SK-N-SH treated with all-trans-retinoic acid at 6 μM for 48 hours (cell line): ENCODE data around the gene NINL.

Source experiments
- ATAC-seq: fragments of 200-7000 bp; cut with Tn5 transposase; 3 replicates; pipeline ENCODE4 v1.9.1; 2020; ENCODE audit warnings: mild to moderate bottlenecking, moderate library complexity
- ARNTL ChIP-seq: fragments of 450-650 bp; formaldehyde crosslinking; IDR thresholded peaks from 2 replicates; pipeline ENCODE4 v1.5.0; 2020; ENCODE audit warnings: low read depth, mild to moderate bottlenecking, moderate library complexity, borderline replicate concordance
- BACH2 ChIP-seq: fragments of 250-450 bp; sonication (Bioruptor Pico); IDR thresholded peaks from 2 replicates; pipeline ENCODE4 v1.9.0; 2021; ENCODE audit warnings: mild to moderate bottlenecking, borderline replicate concordance
- CSDC2 ChIP-seq: fragments of 250-450 bp; sonication (Bioruptor Pico); IDR thresholded peaks from 2 replicates; pipeline ENCODE4 v1.5.0; 2020; ENCODE audit warnings: mild to moderate bottlenecking, moderate library complexity
- ESRRG ChIP-seq: fragments of 250-450 bp; sonication (Bioruptor Pico); IDR thresholded peaks from 2 replicates; pipeline ENCODE4 v1.6.1; 2021; ENCODE audit warnings: mild to moderate bottlenecking
- ISL1 ChIP-seq: fragments of 250-450 bp; sonication (Bioruptor Pico); IDR thresholded peaks from 2 replicates; pipeline ENCODE4 v2.1.2; 2022; ENCODE audit warnings: mild to moderate bottlenecking, moderate library complexity
- OSR1 ChIP-seq: fragments of 250-450 bp; sonication (Bioruptor Pico); IDR thresholded peaks from 2 replicates; pipeline ENCODE4 v1.8.0; 2022; ENCODE audit warnings: moderate library complexity, mild to moderate bottlenecking, inconsistent platforms
- PPARA ChIP-seq: fragments of 250-450 bp; sonication (Bioruptor Pico); IDR thresholded peaks from 2 replicates; pipeline ENCODE4 v1.5.0; 2020; ENCODE audit warnings: mild to moderate bottlenecking, borderline replicate concordance
- RARB ChIP-seq: fragments of 250-450 bp; sonication (Bioruptor Pico); IDR thresholded peaks from 2 replicates; pipeline ENCODE4 v1.8.0; 2021; ENCODE audit warnings: mild to moderate bottlenecking, moderate library complexity
- SNAI2 ChIP-seq: fragments of 250-450 bp; sonication (Bioruptor Pico); IDR thresholded peaks from 2 replicates; pipeline ENCODE4 v1.5.0; 2020; ENCODE audit warnings: mild to moderate bottlenecking, moderate library complexity
- TCF4 ChIP-seq: fragments of 250-450 bp; sonication (Bioruptor Pico); IDR thresholded peaks from 2 replicates; pipeline ENCODE4 v1.8.0; 2021; ENCODE audit warnings: mild to moderate bottlenecking, moderate library complexity, borderline replicate concordance
- ZC3H10 ChIP-seq: fragments of 250-450 bp; sonication (Bioruptor Pico); IDR thresholded peaks from 2 replicates; pipeline ENCODE4 v1.5.1; 2021; ENCODE audit warnings: mild to moderate bottlenecking, moderate library complexity
- ZFP3 ChIP-seq: fragments of 250-450 bp; sonication (Bioruptor Pico); IDR thresholded peaks from 2 replicates; pipeline ENCODE4 v1.5.0; 2020; ENCODE audit warnings: mild to moderate bottlenecking, moderate library complexity
- ZFP30 ChIP-seq: fragments of 450-650 bp; formaldehyde crosslinking; IDR thresholded peaks from 2 replicates; pipeline ENCODE4 v1.5.0; 2022; ENCODE audit warnings: mild to moderate bottlenecking, moderate library complexity
- ZNF565 ChIP-seq: fragments of 450-650 bp; formaldehyde crosslinking; conservative IDR thresholded peaks from 2 replicates; pipeline ENCODE4 v1.5.0; 2020; ENCODE audit warnings: low read depth, mild to moderate bottlenecking, moderate library complexity
- ZNF70 ChIP-seq: fragments of 450-650 bp; formaldehyde crosslinking; IDR thresholded peaks from 2 replicates; pipeline ENCODE4 v1.5.0; 2020; ENCODE audit warnings: mild to moderate bottlenecking, moderate library complexity
- ZNF8 ChIP-seq: fragments of 450-650 bp; formaldehyde crosslinking; IDR thresholded peaks from 2 replicates; pipeline ENCODE4 v1.5.0; 2020; ENCODE audit warnings: mild to moderate bottlenecking, moderate library complexity
- TF ChIP-seq, protein P1 (sequence below): fragments of 250-450 bp; sonication (Bioruptor Pico); IDR thresholded peaks from 2 replicates; pipeline ENCODE4 v1.5.1; 2021; ENCODE audit warnings: mild to moderate bottlenecking, moderate library complexity
- TF ChIP-seq, protein P2 (sequence below): fragments of 250-450 bp; sonication (Bioruptor Pico); IDR thresholded peaks from 2 replicates; pipeline ENCODE4 v1.5.0; 2020; ENCODE audit warnings: mild to moderate bottlenecking, moderate library complexity
- TF ChIP-seq, protein P3 (sequence below): fragments of 250-450 bp; sonication (Bioruptor Pico); IDR thresholded peaks from 2 replicates; pipeline ENCODE4 v1.8.0; 2021; ENCODE audit warnings: low read depth, mild to moderate bottlenecking, moderate library complexity, borderline replicate concordance
- TF ChIP-seq, protein P4 (sequence below): fragments of 250-450 bp; sonication (Bioruptor Pico); IDR thresholded peaks from 2 replicates; pipeline ENCODE4 v1.5.1; 2020; ENCODE audit warnings: low read depth, mild to moderate bottlenecking, moderate library complexity

Gene NINL

DNA sequence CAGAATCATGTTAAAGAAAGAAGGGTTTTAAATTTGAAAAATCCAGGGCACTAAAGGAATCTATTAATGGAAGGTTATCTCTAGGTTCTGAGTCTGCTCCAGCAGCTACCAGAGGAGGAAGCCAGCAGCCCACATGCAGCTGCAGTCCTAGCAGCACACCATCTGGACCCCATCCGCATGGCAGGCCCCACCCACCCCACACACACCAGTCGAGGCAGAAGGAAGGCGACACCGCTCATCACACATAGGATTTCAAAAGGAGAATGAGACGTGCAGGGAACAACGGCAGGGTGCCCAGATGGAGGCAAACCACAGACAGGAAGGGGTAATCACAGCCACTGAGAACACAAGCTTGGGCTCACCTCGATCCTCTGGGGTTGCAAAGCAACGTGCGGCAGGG lies 99.0 kb downstream of the NINL start:
- no peak for TF ChIP-seq RARB (CRISPR knock-in tag)
- TF ChIP-seq ZFP3: no peak
- TF ChIP-seq PPARA (CRISPR knock-in tag): no peak
- no peak for TF ChIP-seq ZNF70
- no peak for TF ChIP-seq SNAI2
- TF ChIP-seq, protein P1, sequence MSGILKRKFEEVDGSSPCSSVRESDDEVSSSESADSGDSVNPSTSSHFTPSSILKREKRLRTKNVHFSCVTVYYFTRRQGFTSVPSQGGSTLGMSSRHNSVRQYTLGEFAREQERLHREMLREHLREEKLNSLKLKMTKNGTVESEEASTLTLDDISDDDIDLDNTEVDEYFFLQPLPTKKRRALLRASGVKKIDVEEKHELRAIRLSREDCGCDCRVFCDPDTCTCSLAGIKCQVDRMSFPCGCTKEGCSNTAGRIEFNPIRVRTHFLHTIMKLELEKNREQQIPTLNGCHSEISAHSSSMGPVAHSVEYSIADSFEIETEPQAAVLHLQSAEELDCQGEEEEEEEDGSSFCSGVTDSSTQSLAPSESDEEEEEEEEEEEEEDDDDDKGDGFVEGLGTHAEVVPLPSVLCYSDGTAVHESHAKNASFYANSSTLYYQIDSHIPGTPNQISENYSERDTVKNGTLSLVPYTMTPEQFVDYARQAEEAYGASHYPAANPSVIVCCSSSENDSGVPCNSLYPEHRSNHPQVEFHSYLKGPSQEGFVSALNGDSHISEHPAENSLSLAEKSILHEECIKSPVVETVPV: no peak
- no peak for TF ChIP-seq OSR1 (CRISPR knock-in tag)
- no peak for TF ChIP-seq ZNF8 (CRISPR knock-in tag)
- TF ChIP-seq ZNF565: no peak
- TF ChIP-seq, protein P2, sequence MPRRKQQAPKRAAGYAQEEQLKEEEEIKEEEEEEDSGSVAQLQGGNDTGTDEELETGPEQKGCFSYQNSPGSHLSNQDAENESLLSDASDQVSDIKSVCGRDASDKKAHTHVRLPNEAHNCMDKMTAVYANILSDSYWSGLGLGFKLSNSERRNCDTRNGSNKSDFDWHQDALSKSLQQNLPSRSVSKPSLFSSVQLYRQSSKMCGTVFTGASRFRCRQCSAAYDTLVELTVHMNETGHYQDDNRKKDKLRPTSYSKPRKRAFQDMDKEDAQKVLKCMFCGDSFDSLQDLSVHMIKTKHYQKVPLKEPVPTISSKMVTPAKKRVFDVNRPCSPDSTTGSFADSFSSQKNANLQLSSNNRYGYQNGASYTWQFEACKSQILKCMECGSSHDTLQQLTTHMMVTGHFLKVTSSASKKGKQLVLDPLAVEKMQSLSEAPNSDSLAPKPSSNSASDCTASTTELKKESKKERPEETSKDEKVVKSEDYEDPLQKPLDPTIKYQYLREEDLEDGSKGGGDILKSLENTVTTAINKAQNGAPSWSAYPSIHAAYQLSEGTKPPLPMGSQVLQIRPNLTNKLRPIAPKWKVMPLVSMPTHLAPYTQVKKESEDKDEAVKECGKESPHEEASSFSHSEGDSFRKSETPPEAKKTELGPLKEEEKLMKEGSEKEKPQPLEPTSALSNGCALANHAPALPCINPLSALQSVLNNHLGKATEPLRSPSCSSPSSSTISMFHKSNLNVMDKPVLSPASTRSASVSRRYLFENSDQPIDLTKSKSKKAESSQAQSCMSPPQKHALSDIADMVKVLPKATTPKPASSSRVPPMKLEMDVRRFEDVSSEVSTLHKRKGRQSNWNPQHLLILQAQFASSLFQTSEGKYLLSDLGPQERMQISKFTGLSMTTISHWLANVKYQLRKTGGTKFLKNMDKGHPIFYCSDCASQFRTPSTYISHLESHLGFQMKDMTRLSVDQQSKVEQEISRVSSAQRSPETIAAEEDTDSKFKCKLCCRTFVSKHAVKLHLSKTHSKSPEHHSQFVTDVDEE: no peak
- no peak for TF ChIP-seq ESRRG (CRISPR knock-in tag)
- TF ChIP-seq BACH2 (CRISPR knock-in tag): no peak
- TF ChIP-seq ISL1: no peak
- no peak for TF ChIP-seq ARNTL (CRISPR knock-in tag)
- TF ChIP-seq TCF4 (CRISPR knock-in tag): no peak
- no peak for TF ChIP-seq ZC3H10 (CRISPR knock-in tag)
- ATAC-seq: no peak

DNA sequence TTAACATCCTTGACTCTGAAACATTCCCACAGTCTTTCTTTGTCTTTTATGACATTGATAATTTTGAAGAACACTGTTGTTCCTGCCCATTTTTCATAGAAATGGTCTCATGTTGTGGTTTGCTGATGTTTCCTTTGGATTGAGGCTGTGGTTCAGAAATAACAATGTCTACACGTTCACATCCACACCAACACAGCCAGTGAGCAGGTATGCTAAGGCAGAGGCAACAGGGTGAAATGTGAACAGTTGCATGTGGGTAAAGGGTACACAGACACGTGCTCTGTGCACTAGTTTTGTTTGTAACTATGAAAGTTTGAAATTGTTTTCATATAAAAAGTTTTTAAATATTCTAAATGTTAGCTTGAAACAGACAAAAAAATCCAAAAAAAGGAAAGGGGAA lies 99.5 kb downstream of the NINL start:
- TF ChIP-seq, protein P1: no peak
- TF ChIP-seq, protein P3, sequence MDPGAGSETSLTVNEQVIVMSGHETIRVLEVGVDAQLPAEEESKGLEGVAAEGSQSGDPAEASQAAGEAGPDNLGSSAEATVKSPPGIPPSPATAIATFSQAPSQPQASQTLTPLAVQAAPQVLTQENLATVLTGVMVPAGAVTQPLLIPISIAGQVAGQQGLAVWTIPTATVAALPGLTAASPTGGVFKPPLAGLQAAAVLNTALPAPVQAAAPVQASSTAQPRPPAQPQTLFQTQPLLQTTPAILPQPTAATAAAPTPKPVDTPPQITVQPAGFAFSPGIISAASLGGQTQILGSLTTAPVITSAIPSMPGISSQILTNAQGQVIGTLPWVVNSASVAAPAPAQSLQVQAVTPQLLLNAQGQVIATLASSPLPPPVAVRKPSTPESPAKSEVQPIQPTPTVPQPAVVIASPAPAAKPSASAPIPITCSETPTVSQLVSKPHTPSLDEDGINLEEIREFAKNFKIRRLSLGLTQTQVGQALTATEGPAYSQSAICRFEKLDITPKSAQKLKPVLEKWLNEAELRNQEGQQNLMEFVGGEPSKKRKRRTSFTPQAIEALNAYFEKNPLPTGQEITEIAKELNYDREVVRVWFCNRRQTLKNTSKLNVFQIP (CRISPR knock-in tag): no peak
- TF ChIP-seq, protein P4, sequence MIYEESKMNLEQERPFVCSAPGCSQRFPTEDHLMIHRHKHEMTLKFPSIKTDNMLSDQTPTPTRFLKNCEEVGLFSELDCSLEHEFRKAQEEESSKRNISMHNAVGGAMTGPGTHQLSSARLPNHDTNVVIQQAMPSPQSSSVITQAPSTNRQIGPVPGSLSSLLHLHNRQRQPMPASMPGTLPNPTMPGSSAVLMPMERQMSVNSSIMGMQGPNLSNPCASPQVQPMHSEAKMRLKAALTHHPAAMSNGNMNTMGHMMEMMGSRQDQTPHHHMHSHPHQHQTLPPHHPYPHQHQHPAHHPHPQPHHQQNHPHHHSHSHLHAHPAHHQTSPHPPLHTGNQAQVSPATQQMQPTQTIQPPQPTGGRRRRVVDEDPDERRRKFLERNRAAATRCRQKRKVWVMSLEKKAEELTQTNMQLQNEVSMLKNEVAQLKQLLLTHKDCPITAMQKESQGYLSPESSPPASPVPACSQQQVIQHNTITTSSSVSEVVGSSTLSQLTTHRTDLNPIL (CRISPR knock-in tag): no peak
- TF ChIP-seq, protein P2: no peak
- TF ChIP-seq CSDC2 (CRISPR knock-in tag) (no peak), OSR1 (CRISPR knock-in tag) (no peak), ZNF70 (no peak), SNAI2 (no peak), ZFP30 (no peak), ARNTL (CRISPR knock-in tag) (no peak), ISL1 (no peak), ZNF8 (CRISPR knock-in tag) (no peak), ZNF565 (no peak)
- ATAC-seq: no peak
